Measurements from ENCODE around the gene CPA1. TPM values are rescaled to one million over a fixed set of nuclear protein-coding genes. Genes with fewer than 3 reads are reported as not detected.

CPA1 gene
- total RNA-seq, 2 experiments from 2014 or later: not detected

DNA sequence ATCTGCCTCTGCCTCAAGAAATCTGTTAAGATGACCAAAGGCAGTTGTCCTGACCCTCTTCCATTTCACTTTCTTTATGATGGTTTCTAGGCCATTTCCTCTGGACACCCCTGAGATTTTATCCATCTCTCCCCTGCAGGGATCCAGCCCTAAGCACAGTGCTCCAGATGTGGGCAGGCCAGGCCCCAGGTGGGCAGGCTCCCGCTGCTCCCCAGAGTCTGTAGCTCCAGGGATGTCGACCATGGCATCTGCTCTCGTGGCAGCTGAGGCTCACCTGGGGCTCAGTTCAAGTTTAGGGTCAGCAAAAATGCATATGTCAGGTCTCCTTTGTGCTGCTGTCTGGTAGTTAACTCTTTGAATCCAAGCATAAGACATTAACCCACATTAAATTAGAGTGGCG, 48.7 kb downstream of the CPA1 start:
- DNase-seq: no peak
- Mint-ChIP-seq H3K4me1 (ENCODE audit: low read depth) (peaks cover 5% of the 10 kb centered on the region), H3K4me3 (no peak overlapping the region), H3K36me3 (peaks cover 3% of the 10 kb centered on the region), H3K27me3 (no peaks in the 10 kb centered on the region), H3K9me3 (no peaks in the 10 kb centered on the region), H3K27ac (no peak overlapping the region)
- POLR2A ChIA-PET: no interaction called here
- intact Hi-C loops (cut with micrococcal nuclease): no loop called here
- CTCF ChIA-PET: interaction anchor here (0.6 kb wide), 1 partner anchor 478 kb away, joined by 4 read pairs; no protein-coding TSS in a partner anchor

DNA sequence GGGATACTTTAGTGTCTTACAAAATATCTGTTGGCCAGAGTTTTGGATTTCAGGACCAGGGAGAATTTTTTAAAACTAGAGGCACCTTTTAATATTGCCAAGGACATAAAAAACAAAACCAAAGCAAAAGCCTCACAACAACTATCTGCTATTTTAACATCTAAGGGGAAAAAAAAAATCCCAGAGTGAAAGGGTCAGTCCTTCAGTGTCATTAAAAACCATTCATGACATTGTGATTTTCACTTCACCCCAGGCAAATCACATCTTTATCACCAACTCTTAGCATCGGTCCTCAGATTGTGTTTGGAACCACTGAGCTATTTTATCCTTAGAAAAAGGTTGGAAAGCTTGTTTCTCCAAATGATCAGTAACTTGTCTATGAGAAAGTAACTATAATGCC, 49.8 kb downstream of the CPA1 start:
- Mint-ChIP-seq H3K27me3 (no peaks in the 10 kb centered on the region), H3K36me3 (peaks cover 3% of the 10 kb centered on the region), H3K4me1 (ENCODE audit: low read depth) (peaks cover 8% of the 10 kb centered on the region), H3K4me3 (no peak overlapping the region), H3K27ac (no peak overlapping the region), H3K9me3 (no peaks in the 10 kb centered on the region)
- ChIA-PET POLR2A (interaction anchor here (1.0 kb wide), 1 partner anchor 11 kb away, joined by 3 read pairs; the partner anchor contains the start of gene CEP41), CTCF (no interaction called here)
- no peak for DNase-seq
- intact Hi-C loops (cut with micrococcal nuclease): no loop called here

DNA sequence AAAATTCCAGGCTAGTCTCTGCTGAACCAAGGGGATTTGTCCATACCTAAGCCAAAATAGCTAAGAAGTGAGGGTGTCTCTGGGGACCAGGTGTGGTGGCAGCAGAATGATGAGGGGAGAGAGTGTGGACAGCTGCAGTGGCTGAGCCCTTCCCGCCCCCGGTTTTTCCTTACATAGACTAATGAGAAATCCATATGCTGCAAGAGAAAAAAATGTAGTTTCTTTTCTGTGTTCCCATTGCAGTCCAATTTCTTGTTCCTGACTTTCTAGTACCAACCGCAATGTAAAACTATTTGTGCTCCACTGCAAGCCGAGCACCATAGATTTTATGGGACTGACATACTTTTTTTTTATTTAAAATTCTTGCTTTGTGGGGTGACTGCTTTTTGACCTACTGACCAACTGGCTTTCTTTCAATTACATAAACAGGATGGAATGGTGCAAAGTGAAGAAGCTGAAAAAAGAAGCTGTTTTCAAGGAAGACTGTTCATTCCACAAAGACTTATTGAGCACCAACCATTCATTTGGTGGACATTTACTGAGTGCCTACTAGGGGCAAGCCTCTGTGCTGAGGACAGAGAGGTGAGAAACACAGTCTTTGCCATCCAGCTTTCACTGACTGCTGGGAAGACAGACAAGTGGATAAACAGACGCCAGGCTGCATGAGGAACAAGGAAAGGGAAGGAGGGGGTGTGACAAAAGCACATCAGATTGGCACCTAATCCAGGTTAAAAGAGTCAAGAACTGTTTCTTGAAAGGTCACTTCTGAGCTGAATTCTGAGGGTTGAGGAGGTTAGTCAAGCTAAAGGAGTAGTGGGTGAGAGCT, 50.8 kb downstream of the CPA1 start:
- ChIA-PET POLR2A (interaction anchor here (1.0 kb wide), 1 partner anchor 10 kb away, joined by 3 read pairs; the partner anchor contains the start of gene CEP41), CTCF (no interaction called here)
- no peak for DNase-seq
- H3K4me3 Mint-ChIP-seq: no peak overlapping the region
- no peaks in the 10 kb centered on the region for H3K27me3 Mint-ChIP-seq
- intact Hi-C loops (cut with micrococcal nuclease): no loop called here
- peaks cover 1% of the 10 kb centered on the region for H3K36me3 Mint-ChIP-seq
- H3K27ac Mint-ChIP-seq: no peak overlapping the region
- no peaks in the 10 kb centered on the region for H3K9me3 Mint-ChIP-seq
- H3K4me1 Mint-ChIP-seq (ENCODE audit: low read depth): peaks cover 10% of the 10 kb centered on the region

- DNase-seq: no peak
- intact Hi-C loops (cut with micrococcal nuclease): no loop called here
- POLR2A ChIA-PET: interaction anchor here (0.7 kb wide), 1 partner anchor 8 kb away, joined by 3 read pairs; no protein-coding TSS in a partner anchor
- Mint-ChIP-seq H3K36me3 (peaks cover 1% of the 10 kb centered on the region), H3K27me3 (no peaks in the 10 kb centered on the region), H3K27ac (no peak overlapping the region), H3K9me3 (no peaks in the 10 kb centered on the region), H3K4me1 (ENCODE audit: low read depth) (peaks cover 7% of the 10 kb centered on the region), H3K4me3 (no peak overlapping the region)
- CTCF ChIA-PET: no interaction called here
Observed at GRCh38 chr7:130432886-130433285, 52.6 kb downstream of the CPA1 start.

DNA sequence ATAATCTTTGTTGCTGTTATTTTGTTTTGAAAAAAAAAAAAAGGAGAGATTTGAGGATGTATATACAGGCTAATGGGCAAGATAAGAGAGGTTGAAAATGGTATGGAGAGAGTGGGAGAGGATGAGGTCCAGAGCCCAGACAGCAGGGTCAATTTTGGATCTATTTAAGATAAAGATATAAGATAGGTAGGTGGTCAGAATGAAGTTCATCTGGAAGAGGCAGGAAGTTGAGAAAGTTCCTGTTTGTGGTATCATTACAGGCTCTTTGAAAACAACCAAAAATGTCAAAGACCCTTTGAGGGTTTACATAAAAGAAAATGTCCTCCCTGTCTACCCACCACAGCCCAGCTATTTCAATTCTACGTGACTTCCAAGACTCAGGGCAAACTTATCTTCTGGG, 53.0 kb downstream of the CPA1 start:
- no peak for DNase-seq
- Mint-ChIP-seq H3K27ac (no peak overlapping the region), H3K4me3 (no peak overlapping the region), H3K36me3 (peaks cover 1% of the 10 kb centered on the region), H3K27me3 (no peaks in the 10 kb centered on the region), H3K9me3 (no peaks in the 10 kb centered on the region), H3K4me1 (ENCODE audit: low read depth) (peaks cover 7% of the 10 kb centered on the region)
- ChIA-PET CTCF (no interaction called here), POLR2A (interaction anchor here (0.7 kb wide), 1 partner anchor 8 kb away, joined by 3 read pairs; no protein-coding TSS in a partner anchor)
- intact Hi-C loops (cut with micrococcal nuclease): no loop called here

DNA sequence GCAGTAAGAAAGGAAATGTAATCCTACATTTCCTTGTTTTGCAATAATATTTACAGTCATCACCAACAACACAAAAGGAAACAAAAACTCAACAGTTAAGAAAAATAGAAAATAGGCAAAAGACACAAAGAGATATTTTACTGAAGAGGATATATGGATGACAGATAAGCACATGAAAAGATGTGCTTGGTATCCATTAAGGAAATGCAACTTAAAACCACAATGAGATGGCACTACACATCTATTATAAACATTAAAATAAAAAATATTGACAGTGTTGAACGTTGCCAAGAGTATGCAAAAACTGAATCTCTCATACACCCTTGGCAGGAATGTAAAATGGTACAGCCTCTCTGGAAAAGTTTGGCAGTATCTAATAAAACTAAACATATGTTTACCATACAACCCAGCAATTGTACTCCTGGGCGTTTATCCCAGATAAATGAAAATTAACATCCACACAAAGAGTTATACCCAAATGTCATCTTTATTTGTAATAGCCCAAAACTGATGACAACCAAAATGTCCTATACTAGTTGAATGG, 55.1 kb downstream of the CPA1 start:
- Mint-ChIP-seq H3K27me3 (no peaks in the 10 kb centered on the region), H3K36me3 (no peaks in the 10 kb centered on the region), H3K4me1 (ENCODE audit: low read depth) (peaks cover 14% of the 10 kb centered on the region), H3K9me3 (no peaks in the 10 kb centered on the region), H3K27ac (no peak overlapping the region), H3K4me3 (no peak overlapping the region)
- no peak for DNase-seq
- POLR2A ChIA-PET: no interaction called here
- CTCF ChIA-PET: no interaction called here
- intact Hi-C loops (cut with micrococcal nuclease): no loop called here

DNA sequence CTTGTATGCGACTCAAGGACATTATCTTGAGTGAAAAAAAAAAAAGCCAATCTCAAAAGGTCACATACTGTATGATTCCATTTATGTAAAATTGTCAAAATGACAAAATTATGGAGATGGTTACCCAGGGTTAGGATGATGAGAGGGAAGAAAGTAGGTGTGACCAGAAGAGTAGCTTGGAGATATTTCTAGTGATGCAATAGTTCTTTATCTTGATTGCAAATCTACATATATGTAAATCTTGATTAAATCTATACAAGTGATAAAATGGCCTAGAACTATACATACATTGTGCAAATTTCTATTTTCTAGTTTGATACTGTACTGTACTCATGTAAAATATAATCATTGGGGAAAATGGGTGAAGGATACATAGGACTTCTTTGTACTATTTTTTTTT, 56.0 kb downstream of the CPA1 start:
- H3K9me3 Mint-ChIP-seq: no peaks in the 10 kb centered on the region
- H3K27me3 Mint-ChIP-seq: no peaks in the 10 kb centered on the region
- peaks cover 2% of the 10 kb centered on the region for H3K36me3 Mint-ChIP-seq
- H3K27ac Mint-ChIP-seq: no peak overlapping the region
- POLR2A ChIA-PET: no interaction called here
- no peak overlapping the region for H3K4me3 Mint-ChIP-seq
- CTCF ChIA-PET: no interaction called here
- intact Hi-C loops (cut with micrococcal nuclease): no loop called here
- no peak for DNase-seq
- peaks cover 20% of the 10 kb centered on the region for H3K4me1 Mint-ChIP-seq (ENCODE audit: low read depth)

Other genes with a start within 250 kb of the CPA1 start
- gene TMEM209, start 175.1 kb upstream of the CPA1 start, total RNA-seq: 10 to 100 TPM; 35.5 to 35.9 TPM
- not detected for gene SSMEM1, start 172.6 kb upstream of the CPA1 start, total RNA-seq
- gene CPA2, start 113.6 kb upstream of the CPA1 start, total RNA-seq: under 1 TPM; 0.14 to 0.44 TPM
- under 1 TPM; 0.45 to 0.90 TPM for gene CPA4, start 87.3 kb upstream of the CPA1 start, total RNA-seq
- under 1 TPM in 1 of 2 experiments, not detected in 1; 0.15 TPM for gene CPA5, start 35.7 kb upstream of the CPA1 start, total RNA-seq
- 10 to 100 TPM; 14.0 to 16.4 TPM for gene CEP41, start 60.5 kb downstream of the CPA1 start, total RNA-seq
- gene MEST, start 111.6 kb downstream of the CPA1 start, total RNA-seq: 1 to 10 TPM in 1 of 2 experiments, under 1 TPM in 1; 0.83 to 1.0 TPM

Measured in activated CD4-positive, alpha-beta memory T cell treated with anti-CD3 and anti-CD28 coated beads for 36 hours (primary cell).